Measurements from ENCODE around the gene ZNF793. TPM values are rescaled to one million over a fixed set of nuclear protein-coding genes. Genes with fewer than 3 reads are reported as not detected.

ZNF793 gene
- total RNA-seq = 0.53 and 0.72 TPM in 2 replicates

GRCh38 chr19:37506387-37507166 is at the start of gene ZNF793:
Gene ZNF793 (plus strand): TSS chr19:37506939. CDS start chr19:37523440, 16,501 bp downstream.

GRCh38 chr19:37466798-37467607 is 39.7 kb upstream of the ZNF793 start, which contains the start of gene ZNF569:
Gene ZNF569 (minus strand): TSS chr19:37467444. CDS start chr19:37444921, 22,523 bp downstream.

GRCh38 chr19:37468961-37469777 is 37.6 kb upstream of the ZNF793 start, which contains the start of gene ZNF570:
Gene ZNF570 (plus strand): TSS chr19:37469356. CDS start chr19:37470355, 999 bp downstream.

Other genes with a start within 250 kb of the ZNF793 start
- 4.4 and 5.2 TPM in 2 replicates for gene ZNF527, start 135.8 kb upstream of the ZNF793 start, total RNA-seq
- gene ZNF569, start 39.5 kb upstream of the ZNF793 start, total RNA-seq = 6.5 and 7.0 TPM in 2 replicates
- gene ZNF570, start 37.6 kb upstream of the ZNF793 start, total RNA-seq = 5.5 and 7.0 TPM in 2 replicates
- gene ZNF571, start 87.9 kb downstream of the ZNF793 start, total RNA-seq = 1.2 and 2.4 TPM in 2 replicates
- gene ZNF540, start 87.9 kb downstream of the ZNF793 start, total RNA-seq = 0.14 and 0.40 TPM in 2 replicates
- gene ZFP30, start 148.5 kb downstream of the ZNF793 start, total RNA-seq = 16.9 and 19.9 TPM in 2 replicates
- gene ZNF607, start 212.8 kb downstream of the ZNF793 start, total RNA-seq = 1.8 and 2.4 TPM in 2 replicates